NCI-H1417 (cell line): Measurements from ENCODE around the gene BPIFA2.
"Not testable (repeated sequence)": the region's sequence is repeated elsewhere in the genome, so short reads cannot be mapped to it uniquely, and the experiment has no call there.

ENCODE experiments used
- DNase-seq, 3 experiments: peaks; one replicate each; lab custom pipeline; 2025; lab: John Stamatoyannopoulos, UW

Gene BPIFA2

GRCh38 chr20:33167859-33168258 is at the start of gene BPIFA2:
TSS of gene BPIFA2 (plus strand) at chr20:33168159. CDS start at chr20:33169146, 987 bp downstream.
- DNase-seq, result no peak

- no peak for DNase-seq
Observed at GRCh38 chr20:33119725-33120720, 47.9 kb upstream of the BPIFA2 start.

GRCh38 chr20:33120934-33121333 is 47.0 kb upstream of the BPIFA2 start:
- DNase-seq, result no peak

- DNase-seq, result not testable (repeated sequence)
Observed at GRCh38 chr20:33122297-33122696, 45.7 kb upstream of the BPIFA2 start.

- DNase-seq, result no peak
Observed at GRCh38 chr20:33124261-33124660, 43.7 kb upstream of the BPIFA2 start.

- DNase-seq, result no peak
Observed at GRCh38 chr20:33124994-33125393, 43.0 kb upstream of the BPIFA2 start.

- no peak for DNase-seq
Observed at GRCh38 chr20:33125983-33126382, 42.0 kb upstream of the BPIFA2 start.

- DNase-seq, result no peak
Observed at GRCh38 chr20:33127422-33128097, 40.4 kb upstream of the BPIFA2 start.

GRCh38 chr20:33130568-33131061 is 37.3 kb upstream of the BPIFA2 start:
- no peak for DNase-seq

- DNase-seq, result no peak
Observed at GRCh38 chr20:33131949-33132473, 35.9 kb upstream of the BPIFA2 start.

GRCh38 chr20:33132513-33133372 is 35.2 kb upstream of the BPIFA2 start:
- DNase-seq, result no peak

- no peak for DNase-seq
Observed at GRCh38 chr20:33133373-33133941, 34.5 kb upstream of the BPIFA2 start.

GRCh38 chr20:33137195-33137594 is 30.8 kb upstream of the BPIFA2 start:
- no peak for DNase-seq

GRCh38 chr20:33139467-33139866 is 28.5 kb upstream of the BPIFA2 start:
- no peak for DNase-seq

GRCh38 chr20:33145521-33145920 is 22.4 kb upstream of the BPIFA2 start:
- DNase-seq, result no peak

- no peak for DNase-seq
Observed at GRCh38 chr20:33147299-33147698, 20.7 kb upstream of the BPIFA2 start.

GRCh38 chr20:33148040-33148439 is 19.9 kb upstream of the BPIFA2 start:
- no peak for DNase-seq

- no peak for DNase-seq
Observed at GRCh38 chr20:33154252-33154651, 13.7 kb upstream of the BPIFA2 start.

GRCh38 chr20:33158637-33159385 is 9.1 kb upstream of the BPIFA2 start:
- DNase-seq, result no peak

- no peak for DNase-seq
Observed at GRCh38 chr20:33159713-33160112, 8.2 kb upstream of the BPIFA2 start.

GRCh38 chr20:33160681-33161080 is 7.3 kb upstream of the BPIFA2 start:
- DNase-seq, result no peak
